GM18498 (cell line): Measurements from ENCODE around the gene SALL4.
"Not testable (repeated sequence)": the region's sequence is repeated elsewhere in the genome, so short reads cannot be mapped to it uniquely, and the experiment has no call there.

Experiments used
- ATAC-seq: cut with Tn5 transposase; IDR thresholded peaks from one replicate; pipeline ENCODE4 v1.9.1; 2021; ENCODE audit warnings: mild to moderate bottlenecking, moderate library complexity; ENCODE audit not compliant: unreplicated experiment

SALL4 gene

GRCh38 chr20:51802170-51802751 lies at the start of gene SALL4:
TSS of gene SALL4 (minus strand) at chr20:51802521. CDS start at chr20:51802408, 113 bp downstream.
- ATAC-seq, result no peak

- ATAC-seq, result no peak
These were observed 46.0 kb upstream of the SALL4 start for GRCh38 chr20:51848346-51848745.

GRCh38 chr20:51840865-51841264 lies 38.5 kb upstream of the SALL4 start:
- ATAC-seq, result no peak

GRCh38 chr20:51837876-51838420 lies 35.6 kb upstream of the SALL4 start:
- ATAC-seq, result no peak

- ATAC-seq, result no peak
These were observed 35.1 kb upstream of the SALL4 start for GRCh38 chr20:51837436-51837835.

GRCh38 chr20:51833326-51833725 lies 31.0 kb upstream of the SALL4 start:
- no peak for ATAC-seq

GRCh38 chr20:51832276-51832675 lies 30.0 kb upstream of the SALL4 start:
- no peak for ATAC-seq

- no peak for ATAC-seq
These were observed 29.5 kb upstream of the SALL4 start for GRCh38 chr20:51831866-51832265.

- ATAC-seq, result no peak
These were observed 28.2 kb upstream of the SALL4 start for GRCh38 chr20:51830538-51830937.

GRCh38 chr20:51828762-51829161 lies 26.4 kb upstream of the SALL4 start:
- no peak for ATAC-seq

GRCh38 chr20:51826372-51826771 lies 24.1 kb upstream of the SALL4 start:
- no peak for ATAC-seq

- no peak for ATAC-seq
These were observed 16.2 kb upstream of the SALL4 start for GRCh38 chr20:51818479-51819008.

- not testable (repeated sequence) for ATAC-seq
These were observed 14.5 kb upstream of the SALL4 start for GRCh38 chr20:51816856-51817255.

- ATAC-seq, result no peak
These were observed 13.2 kb upstream of the SALL4 start for GRCh38 chr20:51815383-51816076.

GRCh38 chr20:51812861-51813260 lies 10.5 kb upstream of the SALL4 start:
- no peak for ATAC-seq

- no peak for ATAC-seq
These were observed 9.3 kb upstream of the SALL4 start for GRCh38 chr20:51811514-51812128.

GRCh38 chr20:51811042-51811355 lies 8.7 kb upstream of the SALL4 start:
- ATAC-seq, result no peak

GRCh38 chr20:51810155-51811041 lies 8.1 kb upstream of the SALL4 start:
- no peak for ATAC-seq

GRCh38 chr20:51807720-51808250 lies 5.5 kb upstream of the SALL4 start:
- no peak for ATAC-seq

GRCh38 chr20:51804754-51805153 lies 2.4 kb upstream of the SALL4 start:
- no peak for ATAC-seq
